HG02610 (cell line): ENCODE results near the gene LRP1B.

Experiments
- ATAC-seq: cut with Tn5 transposase; IDR thresholded peaks from one replicate; pipeline ENCODE4 v1.9.1; 2021; ENCODE audit warnings: mild to moderate bottlenecking, moderate library complexity; ENCODE audit not compliant: unreplicated experiment

LRP1B gene

GRCh38 chr2:141529659-141530058, 601.2 kb downstream of the LRP1B start:
- no peak for ATAC-seq

- peak; percentile 76 for ATAC-seq
These were observed 601.8 kb downstream of the LRP1B start for GRCh38 chr2:141528990-141529389.

- ATAC-seq, result no peak
These were observed 604.1 kb downstream of the LRP1B start for GRCh38 chr2:141526760-141527159.

GRCh38 chr2:141524777-141525176, 606.0 kb downstream of the LRP1B start:
- no peak for ATAC-seq

- ATAC-seq, result peak; percentile 86
These were observed 607.6 kb downstream of the LRP1B start for GRCh38 chr2:141523199-141523598.

GRCh38 chr2:141522702-141523101, 608.1 kb downstream of the LRP1B start:
- peak; percentile 26 for ATAC-seq

GRCh38 chr2:141522048-141522447, 608.8 kb downstream of the LRP1B start:
- ATAC-seq, result peak; percentile 54

GRCh38 chr2:141519906-141520305, 610.9 kb downstream of the LRP1B start:
- no peak for ATAC-seq

- ATAC-seq, result no peak
These were observed 612.9 kb downstream of the LRP1B start for GRCh38 chr2:141517852-141518421.

- no peak for ATAC-seq
These were observed 613.5 kb downstream of the LRP1B start for GRCh38 chr2:141517180-141517851.

GRCh38 chr2:141515931-141516330, 614.9 kb downstream of the LRP1B start:
- ATAC-seq, result no peak

GRCh38 chr2:141513853-141514252, 617.0 kb downstream of the LRP1B start:
- ATAC-seq, result peak; percentile 100

GRCh38 chr2:141508806-141509595, 621.8 kb downstream of the LRP1B start:
- no peak for ATAC-seq

- ATAC-seq, result no peak
These were observed 622.6 kb downstream of the LRP1B start for GRCh38 chr2:141508086-141508752.

GRCh38 chr2:141506135-141506534, 624.7 kb downstream of the LRP1B start:
- no peak for ATAC-seq

- no peak for ATAC-seq
These were observed 629.1 kb downstream of the LRP1B start for GRCh38 chr2:141501752-141502151.

- no peak for ATAC-seq
These were observed 631.7 kb downstream of the LRP1B start for GRCh38 chr2:141499123-141499522.

- ATAC-seq, result no peak
These were observed 632.3 kb downstream of the LRP1B start for GRCh38 chr2:141498561-141498960.

GRCh38 chr2:141497272-141497671, 633.5 kb downstream of the LRP1B start:
- no peak for ATAC-seq

- no peak for ATAC-seq
These were observed 634.0 kb downstream of the LRP1B start for GRCh38 chr2:141496810-141497209.

- no peak for ATAC-seq
These were observed 636.9 kb downstream of the LRP1B start for GRCh38 chr2:141493936-141494335.
